OCI-M1 (cell line): ENCODE measurements around the gene SPOP.

Source experiments
- DNase-seq: peaks from one replicate; lab custom pipeline; 2025; lab: John Stamatoyannopoulos, UW

The SPOP gene

DNA sequence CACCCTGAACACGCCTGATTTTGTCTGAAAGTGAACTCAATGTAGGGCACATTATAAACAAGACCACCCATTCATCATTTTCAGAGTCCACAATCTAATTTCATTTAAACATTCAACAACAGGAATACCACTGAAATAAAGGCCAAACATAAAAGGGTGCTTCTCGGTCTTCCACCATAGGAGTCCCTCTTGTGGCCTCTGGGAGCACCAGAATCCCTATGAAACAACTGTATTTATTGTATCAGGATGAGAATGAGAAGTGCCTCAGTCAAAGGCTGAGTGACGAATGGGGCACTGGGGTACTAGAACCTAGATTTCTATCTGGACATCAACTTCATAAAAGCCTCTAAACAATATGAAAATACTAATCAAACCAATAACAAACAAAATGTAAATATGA is 61.8 kb downstream of the SPOP start:
- no peak for DNase-seq

DNA sequence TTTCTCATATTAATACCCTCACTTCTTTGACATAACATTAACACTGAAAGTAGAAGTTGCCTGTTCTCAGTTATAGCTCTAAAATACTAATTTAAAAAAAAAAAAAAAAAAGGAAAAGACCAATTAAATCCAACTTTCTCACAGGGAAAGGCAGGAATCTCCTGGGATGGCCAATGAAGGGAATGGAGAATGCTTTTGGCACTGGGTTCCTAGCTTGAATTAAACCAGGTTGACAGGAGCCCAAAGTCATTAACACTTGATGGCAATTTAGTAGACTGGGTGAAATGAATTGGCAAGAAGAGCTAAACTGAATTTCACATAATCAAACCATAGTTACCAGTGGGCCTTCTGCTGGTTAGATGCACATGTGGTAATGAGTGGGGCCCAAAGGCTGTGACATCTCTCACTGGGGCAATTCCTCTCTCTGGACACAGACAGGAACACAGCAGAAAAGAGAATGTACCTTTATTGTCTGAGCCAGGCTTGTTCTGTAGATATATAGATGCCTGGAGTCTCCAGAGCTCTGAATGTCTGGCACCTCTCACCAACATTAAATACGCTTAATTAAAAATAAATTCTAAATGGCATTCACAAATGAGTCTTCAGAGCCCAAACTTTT is 64.6 kb downstream of the SPOP start:
- no peak for DNase-seq

DNA sequence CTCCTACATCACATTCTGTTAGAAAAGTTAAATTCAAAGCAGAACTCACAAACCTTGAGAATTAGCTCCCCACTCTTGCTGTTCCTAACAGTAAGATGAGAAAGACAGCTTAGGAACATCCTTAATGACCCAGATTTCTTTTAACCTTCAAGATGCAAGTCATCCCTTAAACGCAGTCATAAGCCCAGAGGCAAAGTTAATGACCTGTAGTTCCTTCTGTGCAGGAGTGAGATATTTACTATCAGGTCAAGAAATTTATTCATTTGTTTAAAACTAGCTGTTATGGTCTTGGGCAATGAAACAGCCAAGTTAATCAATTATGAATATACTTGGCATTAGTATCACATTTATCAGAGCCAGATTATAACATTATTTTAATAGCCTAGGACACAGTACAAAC is 65.2 kb downstream of the SPOP start:
- DNase-seq, result no peak

DNA sequence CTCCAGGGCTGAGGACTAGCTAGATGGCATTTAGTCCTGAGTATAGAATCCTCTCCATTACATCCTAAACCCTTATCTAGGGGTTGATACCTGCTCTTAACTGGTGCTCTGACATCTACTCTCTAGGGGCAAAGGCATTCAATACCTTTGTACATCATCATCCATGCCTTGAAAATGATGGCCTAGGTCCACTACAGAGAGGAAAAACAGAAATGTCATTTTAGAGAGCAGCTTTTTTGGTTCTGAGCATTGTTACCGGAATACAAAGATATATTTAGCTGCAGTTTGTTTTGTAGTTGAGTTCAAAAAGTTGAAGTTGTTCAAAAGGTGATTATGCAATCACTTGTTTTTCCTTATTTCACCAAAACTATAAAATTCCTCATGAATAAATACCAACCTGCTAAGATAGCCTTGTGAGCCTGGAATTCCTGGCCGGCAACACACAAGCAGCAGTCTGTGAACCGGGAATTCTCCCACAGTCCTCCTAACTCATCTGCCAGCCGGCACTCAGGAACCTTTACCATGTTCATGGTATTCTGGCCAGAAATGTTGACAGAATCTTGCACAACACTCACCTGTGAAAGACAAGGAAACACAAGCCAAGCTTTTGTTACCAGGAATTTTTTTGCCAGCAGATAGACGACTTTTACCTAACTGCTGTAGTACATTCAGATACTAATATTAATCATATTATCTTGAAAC is 66.9 kb downstream of the SPOP start:
- no peak for DNase-seq

DNA sequence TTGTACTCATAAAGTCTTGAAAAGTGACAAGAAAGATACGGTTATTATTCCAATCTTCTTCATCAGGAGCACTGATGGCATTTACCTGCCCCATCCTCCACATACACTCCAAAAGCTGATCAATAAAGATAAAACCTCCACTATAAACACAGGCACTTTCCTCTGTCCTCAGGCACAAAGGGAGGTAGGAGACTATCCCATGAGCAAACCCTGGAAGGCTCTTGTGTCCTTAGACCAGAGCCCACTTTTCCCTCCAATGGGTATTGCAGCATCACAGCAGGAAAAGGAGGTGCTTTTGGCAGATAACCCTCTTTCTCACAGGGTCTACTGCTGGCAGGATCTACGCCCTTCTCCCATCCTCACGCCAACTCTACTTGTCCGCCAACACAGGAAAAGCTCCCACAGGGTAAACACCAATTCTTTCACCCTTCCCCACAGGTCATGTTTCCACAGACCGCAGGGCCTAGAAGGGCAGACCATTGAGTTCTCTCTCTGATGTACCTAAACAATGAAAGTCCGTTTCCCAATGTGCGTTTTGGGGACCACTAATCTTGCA is 73.5 kb downstream of the SPOP start:
- DNase-seq, result no peak

DNA sequence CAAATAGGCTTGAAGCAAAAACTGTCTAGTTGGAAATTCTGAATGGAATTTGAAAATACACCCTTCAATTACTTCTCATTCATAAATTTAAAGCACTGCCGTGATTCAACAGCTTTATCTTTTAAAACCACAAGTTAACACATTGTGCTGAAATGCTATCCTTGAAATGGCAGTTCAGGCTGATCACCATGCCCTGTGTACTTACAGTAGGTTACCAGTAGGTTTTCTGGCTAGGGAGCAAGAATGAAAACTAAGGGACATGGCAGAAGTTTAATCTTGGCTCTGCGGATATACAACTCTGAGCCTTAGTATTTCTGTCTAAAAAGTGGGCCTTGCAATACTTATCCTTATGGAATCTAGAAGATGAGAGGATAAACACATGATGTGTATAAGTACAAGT is 74.2 kb downstream of the SPOP start:
- peak; percentile 27 for DNase-seq

DNA sequence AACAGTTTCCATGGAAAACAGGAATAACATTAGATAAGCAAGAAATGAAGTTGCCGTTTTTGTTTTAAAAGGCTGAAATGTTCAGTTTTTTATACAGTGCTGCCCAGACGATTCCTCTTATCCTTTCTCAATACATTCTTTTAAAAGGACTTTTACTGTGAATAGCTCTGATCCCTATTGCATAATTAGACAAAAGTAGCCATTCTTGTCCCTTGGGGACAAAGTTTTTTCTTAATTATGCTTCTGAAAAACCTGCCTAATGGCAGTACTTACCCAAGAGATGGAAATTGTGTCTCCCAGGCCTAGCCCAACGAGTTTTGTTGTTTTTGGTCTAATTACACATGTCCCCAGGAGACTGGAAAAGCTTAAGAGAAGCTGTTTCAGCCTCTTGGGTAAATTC is 74.7 kb downstream of the SPOP start:
- DNase-seq, result no peak

DNA sequence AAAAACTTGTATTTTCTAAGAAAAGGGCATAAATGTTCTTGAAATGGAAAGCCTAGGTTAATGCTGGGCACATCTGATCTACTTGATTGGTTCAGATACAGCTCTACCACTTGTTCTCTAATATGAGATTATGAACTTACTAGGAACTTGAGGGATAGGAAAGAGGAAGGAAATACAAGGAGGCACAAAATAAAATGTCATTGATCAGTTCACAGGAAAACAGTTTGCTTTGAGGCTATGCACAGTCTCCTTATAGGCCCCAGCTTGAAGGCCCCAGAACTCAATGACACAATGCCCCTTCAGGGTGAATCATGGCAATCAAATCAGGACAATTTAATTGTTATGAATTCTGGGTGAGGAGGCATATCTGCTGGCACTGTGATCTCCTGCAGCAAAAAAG is 75.1 kb downstream of the SPOP start:
- DNase-seq, result peak; percentile 28

DNA sequence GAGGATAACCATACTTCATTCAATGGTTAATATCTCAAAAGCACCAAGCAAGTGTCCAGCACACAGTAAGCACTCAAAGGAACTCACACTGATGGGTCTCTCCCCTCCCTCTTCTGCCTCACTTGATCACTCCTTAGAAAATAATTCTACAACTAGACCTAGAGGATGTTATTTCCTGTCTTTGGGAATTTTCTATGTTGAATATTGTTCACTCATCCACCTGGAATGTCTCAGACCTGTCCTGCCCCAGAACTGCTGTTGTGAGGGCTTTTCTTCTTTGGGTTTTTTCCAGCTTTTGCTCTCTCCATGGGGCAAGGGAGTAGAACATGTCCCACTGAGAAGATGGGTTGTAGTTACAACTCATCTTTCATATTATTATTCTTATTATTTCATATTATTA is 76.9 kb downstream of the SPOP start:
- no peak for DNase-seq

DNA sequence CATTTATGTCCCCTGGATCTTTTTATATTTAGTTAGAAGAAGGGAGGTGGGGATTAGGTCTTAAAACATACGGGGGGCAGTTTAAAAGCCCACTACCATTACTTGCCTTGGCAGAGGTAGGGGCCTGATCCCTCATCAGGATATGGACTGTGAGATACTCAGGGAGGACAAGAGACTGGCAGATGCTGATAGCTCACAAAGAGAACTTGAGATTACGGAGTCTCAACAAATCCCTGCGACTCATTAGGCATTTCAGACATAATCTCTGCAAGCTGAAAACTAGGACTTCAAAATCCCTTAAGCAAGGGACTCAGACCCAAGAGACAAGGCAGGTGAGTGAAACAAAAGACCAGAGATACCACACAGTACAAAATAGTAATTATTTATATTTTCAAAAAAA is 79.0 kb downstream of the SPOP start:
- DNase-seq, result no peak

DNA sequence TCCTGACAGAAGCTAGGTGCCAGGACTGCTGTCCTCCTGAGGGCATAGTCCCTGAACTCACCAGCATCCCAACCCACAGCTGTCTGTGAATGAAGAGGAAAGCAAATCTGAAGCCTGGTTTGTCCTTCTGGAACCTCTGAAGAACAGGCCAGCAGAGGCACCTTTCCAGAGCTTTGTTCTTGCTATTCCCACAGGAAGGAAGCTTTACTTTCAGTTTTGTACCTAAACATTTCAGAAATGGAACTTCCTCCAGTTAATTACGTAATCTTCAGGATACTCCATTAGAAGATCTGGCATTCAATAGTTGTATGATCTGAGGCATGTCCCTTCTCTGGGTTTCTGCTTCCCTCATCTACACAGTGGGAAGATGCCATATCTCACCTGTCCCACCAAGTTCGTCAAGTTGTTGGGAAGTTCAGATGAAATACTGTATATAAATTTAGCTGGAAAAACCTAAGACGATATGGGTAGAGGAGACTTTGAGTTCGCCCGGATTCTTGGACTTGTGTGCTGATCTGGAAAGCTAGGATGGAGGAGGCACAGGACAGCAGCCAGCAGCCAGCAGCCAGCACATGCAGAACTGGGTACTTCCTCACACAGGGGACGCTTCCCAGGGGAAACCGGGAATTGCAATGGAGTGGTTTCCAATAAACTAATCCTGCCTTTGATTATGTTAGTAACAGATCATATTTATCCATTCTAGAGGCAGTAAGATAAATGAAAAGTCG is 79.8 kb downstream of the SPOP start:
- no peak for DNase-seq

DNA sequence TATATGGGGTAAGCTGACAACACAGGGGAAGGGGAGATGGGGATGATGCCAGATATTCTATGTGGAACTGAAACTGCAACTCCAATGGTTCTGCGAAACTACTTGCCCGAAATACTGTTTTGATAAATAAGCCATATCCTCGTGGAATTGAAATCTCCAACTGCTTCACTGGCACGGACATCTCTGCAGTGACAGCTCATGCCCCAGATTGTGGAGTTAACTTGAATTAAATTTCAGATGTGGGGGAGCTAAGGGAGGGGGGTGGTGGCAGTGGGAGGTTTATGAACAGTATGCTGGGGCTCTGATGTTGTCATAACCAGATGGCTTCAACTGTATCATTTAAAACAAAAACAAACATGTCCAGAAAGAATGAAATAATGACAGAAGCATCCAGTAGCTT is 80.5 kb downstream of the SPOP start:
- no peak for DNase-seq

DNA sequence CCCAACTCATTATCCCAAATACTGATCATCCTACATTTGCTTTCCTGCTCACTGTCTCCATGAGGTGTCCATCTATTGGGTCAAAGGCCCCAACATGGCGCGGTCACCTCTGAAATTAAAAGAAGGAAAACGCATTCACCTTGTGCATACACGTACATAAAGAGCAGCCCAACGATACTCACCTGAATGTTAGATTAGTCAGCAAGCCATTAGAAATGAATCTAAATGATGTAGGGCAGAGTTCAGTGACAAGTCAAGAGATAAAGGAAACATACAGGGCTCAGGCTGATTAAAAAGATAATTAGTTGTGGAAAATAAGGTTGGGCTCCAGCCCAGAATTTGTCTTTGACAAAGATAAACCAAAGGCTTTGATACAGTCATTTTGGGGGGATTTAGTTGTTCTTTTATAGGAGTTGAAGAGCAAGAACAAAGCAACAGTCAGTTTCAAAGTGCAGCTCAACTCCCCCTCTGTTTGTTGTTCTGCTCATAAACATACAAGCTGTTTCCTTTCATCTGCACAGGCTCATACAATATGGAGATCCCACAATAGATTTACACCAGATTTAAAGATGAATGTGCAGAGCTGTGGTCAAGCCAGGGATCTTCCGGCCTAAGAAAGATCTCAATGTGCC is 81.2 kb downstream of the SPOP start:
- DNase-seq, result no peak

DNA sequence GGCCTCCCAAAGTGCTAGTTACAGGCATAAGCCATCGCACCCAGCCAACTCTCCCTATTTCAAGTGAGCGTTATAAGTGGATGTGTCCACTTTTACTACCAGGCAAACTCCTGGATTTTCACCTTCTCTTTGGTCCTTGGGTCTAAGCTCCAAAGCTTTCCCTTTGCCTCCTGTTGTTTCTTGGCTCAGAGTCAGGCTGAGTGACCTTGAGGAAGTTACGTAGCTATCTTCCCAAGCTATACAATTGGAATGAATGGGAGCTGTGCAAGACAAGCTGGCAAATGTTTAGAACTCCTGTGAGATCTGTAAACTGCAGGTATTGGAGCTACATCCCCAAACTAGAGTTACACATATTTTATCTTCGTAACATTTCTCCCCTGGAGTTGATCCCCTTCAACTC is 81.9 kb downstream of the SPOP start:
- DNase-seq, result no peak

DNA sequence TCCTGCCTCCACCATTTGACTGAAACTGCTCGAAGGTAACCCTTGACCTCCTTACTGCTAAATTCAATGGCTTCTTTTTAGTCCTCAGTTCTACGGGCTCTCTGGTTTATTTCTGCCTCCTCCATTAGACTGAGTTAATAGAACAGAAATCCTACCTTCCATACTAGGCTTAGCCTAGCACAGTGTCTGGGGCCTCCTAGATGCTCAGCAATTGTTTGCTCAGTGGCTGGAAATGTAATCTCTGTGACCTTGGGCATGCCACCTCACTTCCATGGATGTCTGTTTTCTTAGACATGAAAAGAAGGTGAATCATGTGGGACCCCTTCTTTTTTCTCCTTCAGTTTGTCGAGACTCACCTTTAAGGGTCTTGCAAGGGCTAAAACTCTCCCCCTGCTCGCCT is 82.6 kb downstream of the SPOP start:
- DNase-seq, result no peak

DNA sequence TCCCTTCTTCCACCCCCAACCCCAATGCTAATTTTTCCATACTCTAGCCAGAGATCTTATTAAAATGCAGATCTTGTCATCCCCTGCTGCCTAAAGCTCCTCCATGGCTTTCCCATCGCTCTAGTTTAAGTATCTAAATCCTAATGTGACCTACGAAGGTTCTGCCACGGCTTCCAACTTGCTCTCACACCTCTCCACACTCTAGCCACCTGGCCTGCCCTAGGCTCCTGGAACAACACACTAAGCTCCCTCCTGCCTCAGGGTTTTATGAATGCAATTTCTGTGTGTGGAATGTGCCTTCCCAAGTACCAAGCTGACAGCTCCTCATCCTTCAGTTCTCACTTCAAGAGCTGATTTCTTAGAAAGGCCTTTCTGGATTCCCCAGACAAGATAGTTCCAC is 85.6 kb downstream of the SPOP start:
- DNase-seq, result no peak

DNA sequence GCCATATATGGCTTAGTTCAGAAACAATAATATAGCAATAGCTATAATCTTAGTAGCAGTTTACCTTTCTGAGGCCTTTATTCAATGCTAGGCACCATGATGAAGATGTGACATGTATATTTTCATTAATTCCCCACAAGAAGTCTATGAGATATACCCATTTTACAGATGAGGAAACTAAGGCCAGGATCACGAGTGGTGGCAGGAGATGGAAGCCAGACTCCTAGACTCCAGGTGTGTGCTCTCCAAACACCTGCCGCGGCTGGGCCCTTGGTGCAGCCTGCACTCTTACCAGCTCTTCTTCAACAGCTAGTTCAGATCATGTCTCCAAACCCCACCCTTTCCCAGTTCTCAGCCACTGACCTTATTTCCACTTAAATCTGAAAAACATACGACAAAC is 87.0 kb downstream of the SPOP start:
- no peak for DNase-seq

DNA sequence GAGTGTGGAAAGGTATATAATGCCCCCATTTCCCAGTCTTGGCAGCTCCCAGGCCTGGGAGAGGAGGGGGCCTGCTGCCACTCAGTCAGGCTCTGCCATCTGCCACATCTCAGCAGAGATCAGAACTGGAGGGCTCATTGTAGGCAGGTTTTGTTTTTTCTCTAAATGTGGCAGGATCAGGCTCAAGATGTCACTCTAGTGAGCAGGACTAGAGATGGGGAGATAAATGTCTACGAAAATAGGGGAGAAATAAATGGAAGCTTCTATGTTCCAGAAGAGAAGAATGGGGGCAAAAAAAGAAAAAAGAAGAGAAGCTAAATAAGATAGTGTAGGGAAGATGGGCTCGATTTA is 88.3 kb downstream of the SPOP start:
- no peak for DNase-seq

DNA sequence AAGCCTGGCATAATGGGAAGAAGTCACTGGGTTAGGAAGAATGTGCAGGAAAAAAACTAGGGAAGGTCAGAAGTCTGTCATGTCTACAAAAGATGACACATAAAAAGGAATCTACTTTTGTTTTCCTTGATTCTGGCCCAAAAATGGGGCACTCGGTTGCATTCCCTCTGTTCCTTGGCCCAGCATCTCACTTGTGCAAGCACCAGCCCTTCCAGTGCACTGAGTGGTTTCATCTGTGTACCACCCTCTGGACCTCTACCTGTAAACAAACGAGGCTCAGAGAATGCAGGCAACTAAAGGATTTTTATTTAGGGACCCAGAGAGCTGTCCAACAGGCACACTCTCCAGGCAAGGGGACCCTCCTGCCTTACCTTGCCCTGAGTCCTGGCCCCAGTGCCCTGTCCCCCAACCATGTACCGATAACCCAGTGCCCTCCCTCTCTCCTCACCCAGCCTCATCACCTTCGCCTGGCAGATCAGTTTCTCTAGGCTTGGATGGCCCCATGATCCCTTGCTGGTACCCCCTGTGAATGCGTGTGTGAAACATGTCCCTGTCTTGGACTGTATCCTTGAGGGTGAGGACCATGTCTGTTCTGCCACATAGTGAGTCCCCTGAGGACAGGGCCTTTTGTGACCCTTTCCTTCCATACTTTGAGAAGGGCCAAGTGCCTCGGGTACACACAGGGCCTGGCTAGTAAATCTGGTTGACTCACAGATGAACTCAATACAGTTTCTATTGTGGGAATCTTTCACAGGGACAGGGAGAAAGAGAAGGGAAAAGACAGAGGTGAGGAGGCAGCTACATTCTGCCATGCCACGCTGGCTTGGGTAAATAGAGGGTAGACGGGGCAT is 88.9 kb downstream of the SPOP start:
- DNase-seq, result no peak

DNA sequence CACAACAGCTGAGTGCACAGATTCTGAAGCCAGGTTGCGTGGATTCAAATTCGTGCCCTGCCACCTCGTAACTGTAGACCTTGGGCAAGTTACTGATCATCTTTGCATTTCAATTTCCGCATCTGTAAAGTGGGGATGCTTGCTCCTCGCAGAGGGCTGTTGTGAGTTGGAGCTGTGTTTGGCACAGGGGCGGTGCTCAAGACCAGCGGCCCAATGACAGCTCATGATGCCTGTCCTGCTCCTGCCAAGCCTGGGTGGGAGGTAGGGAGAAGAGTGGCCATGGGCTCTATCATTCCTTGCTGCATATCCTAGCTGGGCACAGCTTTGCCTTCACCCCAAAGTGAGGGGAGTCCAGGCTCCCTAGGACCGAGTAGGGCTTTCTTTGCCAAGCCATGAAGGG is 89.6 kb downstream of the SPOP start:
- no peak for DNase-seq

DNA sequence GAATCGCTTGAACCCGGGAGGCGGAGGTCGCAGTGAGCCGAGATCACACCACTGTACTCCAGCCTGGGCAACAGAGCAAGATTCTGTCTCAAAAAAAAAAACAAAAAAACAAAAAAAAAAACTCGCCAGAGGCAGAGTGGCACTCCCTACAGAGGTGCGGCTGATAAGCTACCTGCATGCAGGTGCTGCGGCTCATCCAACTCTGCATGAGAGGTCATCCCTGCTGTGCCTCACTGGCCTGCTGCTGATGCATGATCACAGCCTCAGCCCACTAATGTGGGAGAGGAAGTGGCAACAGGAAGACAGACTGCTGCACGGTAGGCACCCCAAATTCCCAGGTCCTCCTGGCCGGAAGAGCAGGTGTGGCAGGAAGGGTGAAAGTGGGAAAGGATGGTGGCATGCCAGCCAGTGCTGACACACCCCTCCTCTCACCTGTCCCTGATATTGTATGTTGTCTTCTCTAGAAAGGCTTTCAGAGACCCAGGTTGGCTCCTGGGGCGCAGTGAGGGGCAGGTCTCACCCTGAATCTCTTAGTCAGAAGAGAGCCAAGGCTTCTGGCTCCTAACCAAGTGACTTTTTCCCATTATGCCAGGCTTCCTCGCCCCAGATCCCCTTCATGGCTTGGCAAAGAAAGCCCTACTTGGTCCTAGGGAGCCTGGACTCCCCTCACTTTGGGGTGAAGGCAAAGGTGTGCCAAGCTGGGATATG is 90.4 kb downstream of the SPOP start:
- no peak for DNase-seq
